B cell (primary cell): ENCODE data around the gene NOP53.

Experiments used
- EZH2 ChIP-seq: IDR thresholded peaks from 2 replicates; pipeline ENCODE4 v1.6.1; 2012; ENCODE audit warnings: borderline replicate concordance, low read depth, mild to moderate bottlenecking, moderate library complexity, low read length; ENCODE audit not compliant: insufficient read depth, poor library complexity, severe bottlenecking
- TF ChIP-seq, protein P1 (sequence below): fragments of 200-600 bp; IDR thresholded peaks from one replicate; pipeline ENCODE4 v1.8.0; 2022; ENCODE audit warnings: antibody characterized with exemption, mild to moderate bottlenecking

DNA sequence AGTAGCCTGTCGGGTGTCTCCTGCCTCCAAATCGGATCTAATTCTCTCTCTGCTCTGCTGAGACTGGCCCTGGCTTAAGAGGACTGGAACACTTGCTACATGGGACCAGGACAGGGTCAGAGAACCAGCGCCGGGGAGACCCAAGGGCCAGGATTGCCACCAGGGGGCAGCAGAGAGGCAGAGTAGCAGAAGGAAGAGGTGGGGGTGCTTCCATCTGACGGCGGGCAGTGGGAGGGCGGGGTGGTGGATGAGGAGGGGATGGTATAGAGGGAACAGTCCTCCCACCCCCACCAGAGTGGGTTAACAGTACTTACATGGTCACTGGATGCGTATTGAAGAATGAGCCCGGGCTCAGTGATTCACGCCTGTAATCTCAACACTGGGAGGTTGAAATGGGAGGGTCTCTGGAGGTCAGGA is 45.1 kb downstream of the NOP53 start:
- TF ChIP-seq, protein P1, sequence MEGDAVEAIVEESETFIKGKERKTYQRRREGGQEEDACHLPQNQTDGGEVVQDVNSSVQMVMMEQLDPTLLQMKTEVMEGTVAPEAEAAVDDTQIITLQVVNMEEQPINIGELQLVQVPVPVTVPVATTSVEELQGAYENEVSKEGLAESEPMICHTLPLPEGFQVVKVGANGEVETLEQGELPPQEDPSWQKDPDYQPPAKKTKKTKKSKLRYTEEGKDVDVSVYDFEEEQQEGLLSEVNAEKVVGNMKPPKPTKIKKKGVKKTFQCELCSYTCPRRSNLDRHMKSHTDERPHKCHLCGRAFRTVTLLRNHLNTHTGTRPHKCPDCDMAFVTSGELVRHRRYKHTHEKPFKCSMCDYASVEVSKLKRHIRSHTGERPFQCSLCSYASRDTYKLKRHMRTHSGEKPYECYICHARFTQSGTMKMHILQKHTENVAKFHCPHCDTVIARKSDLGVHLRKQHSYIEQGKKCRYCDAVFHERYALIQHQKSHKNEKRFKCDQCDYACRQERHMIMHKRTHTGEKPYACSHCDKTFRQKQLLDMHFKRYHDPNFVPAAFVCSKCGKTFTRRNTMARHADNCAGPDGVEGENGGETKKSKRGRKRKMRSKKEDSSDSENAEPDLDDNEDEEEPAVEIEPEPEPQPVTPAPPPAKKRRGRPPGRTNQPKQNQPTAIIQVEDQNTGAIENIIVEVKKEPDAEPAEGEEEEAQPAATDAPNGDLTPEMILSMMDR = peak; percentile 80
- TF ChIP-seq EZH2 = no peak
